Measurements from ENCODE around the gene TSEN15.
"Not testable (repeated sequence)": the region's sequence is repeated elsewhere in the genome, so short reads cannot be mapped to it uniquely, and the experiment has no call there.

The TSEN15 gene

GRCh38 chr1:184053881-184054280, 2.4 kb downstream of the TSEN15 start:
- DNase-seq (ENCODE audit: low read depth in 2 of 2), result no peak

DNA sequence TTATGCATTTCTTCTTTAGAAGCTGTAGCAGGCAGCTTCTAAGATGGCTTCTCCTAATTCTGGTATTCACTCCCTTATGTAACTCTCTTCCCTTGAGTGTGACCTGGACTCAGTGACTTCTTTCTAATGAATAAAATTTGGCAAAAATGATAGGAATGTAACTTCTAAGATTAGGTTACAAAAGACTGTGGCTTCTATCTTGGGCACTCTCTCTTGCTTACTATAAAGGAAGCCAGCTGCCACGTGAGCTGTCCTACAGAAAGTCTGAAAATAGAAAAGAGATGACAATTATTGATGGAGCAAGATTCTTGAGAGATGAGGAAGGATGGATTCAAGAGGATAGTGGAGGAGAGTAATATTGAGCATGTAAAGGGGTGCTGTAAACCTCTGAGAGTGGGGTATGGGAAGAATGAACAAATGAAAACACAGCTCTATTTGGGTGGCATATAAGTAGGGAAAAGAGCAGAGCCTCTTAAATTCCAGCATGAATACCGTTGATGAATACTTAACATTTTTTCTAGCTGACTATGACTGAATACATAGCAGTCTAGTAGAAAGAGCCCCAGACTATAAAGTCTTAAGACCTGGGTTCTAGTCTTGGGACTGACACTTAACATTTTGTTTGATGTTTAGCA, 5.5 kb downstream of the TSEN15 start:
- no peak for DNase-seq (ENCODE audit: low read depth in 2 of 2)

- DNase-seq (ENCODE audit: low read depth in 2 of 2), result no peak
These were observed 8.4 kb downstream of the TSEN15 start for GRCh38 chr1:184059887-184060286.

DNA sequence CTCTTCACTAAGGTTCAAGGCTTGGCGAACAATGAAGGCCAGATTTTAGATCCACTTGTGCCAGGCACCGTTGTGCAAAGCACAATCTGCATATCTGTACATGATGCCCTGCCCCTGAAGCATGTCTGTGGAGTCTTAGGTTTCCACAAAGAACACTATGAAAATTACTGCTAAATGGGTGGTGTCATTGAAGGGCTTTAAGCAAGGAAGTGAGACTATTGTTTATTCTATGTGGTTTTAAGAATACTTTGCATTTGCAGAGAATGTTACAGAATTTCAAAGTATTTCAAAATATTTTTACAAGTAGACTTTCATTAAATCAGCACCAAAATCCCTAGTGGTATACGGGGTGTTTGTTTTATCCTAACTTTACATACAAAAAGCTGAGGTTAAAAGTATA, 8.8 kb downstream of the TSEN15 start:
- DNase-seq (ENCODE audit: low read depth in 2 of 2), result no peak

GRCh38 chr1:184061396-184062003, 10.0 kb downstream of the TSEN15 start:
- no peak for DNase-seq (ENCODE audit: low read depth in 2 of 2)

DNA sequence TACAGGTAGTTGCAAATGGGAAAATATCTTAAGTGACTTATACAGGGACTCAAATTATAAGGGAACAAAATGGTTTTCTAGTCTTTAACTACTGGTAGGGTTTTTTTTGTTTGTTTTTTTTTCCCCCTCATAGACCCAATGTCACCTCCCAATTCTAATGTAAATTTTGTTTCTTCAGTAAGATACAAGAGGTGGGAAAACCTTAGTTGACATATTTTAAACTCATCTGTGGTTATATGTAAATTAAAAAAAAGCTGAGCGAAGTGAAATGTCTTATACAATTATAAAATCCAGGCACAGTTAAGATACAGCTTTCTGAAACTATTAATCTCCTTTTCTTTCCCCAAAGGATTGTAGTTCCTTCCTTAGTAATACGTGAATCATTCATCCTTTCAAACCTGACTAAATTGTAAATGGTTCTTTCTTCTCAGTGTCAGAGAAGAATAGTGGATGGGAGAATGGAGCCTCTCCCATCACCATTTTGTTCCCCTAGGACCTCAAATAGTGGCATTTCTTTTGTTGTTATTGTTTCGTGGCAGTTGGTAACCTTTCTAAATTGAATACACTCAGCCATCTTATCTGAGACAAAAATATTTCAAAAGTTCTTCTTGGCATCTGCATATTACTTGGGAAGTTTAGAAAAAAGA, 11.2 kb downstream of the TSEN15 start:
- DNase-seq (ENCODE audit: low read depth in 2 of 2), result no peak

- no peak for DNase-seq (ENCODE audit: low read depth in 2 of 2)
These were observed 14.0 kb downstream of the TSEN15 start for GRCh38 chr1:184065559-184065958.

DNA sequence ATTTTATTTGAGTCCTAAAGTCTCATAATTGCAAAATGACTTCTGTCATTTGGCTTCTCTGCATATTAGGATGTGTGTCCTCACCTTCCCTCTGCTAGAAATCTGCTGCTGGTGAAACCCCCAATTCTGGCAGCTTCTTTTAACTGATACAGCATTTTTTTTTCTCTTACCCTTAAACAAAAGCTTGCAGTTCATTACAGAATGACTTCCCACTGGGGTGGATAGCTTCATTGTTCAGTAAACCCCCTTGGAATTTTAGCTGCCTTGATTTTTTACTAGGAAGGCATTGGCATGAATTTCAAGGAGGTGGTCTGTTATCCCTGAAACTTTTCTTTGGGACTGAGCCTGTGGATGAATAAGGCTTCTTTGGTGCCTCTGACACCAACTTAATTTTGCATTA, 16.8 kb downstream of the TSEN15 start:
- no peak for DNase-seq (ENCODE audit: low read depth in 2 of 2)

- no peak for DNase-seq (ENCODE audit: low read depth in 2 of 2)
These were observed 18.1 kb downstream of the TSEN15 start for GRCh38 chr1:184069675-184070074.

- no peak for DNase-seq (ENCODE audit: low read depth in 2 of 2)
These were observed 20.8 kb downstream of the TSEN15 start for GRCh38 chr1:184072376-184072775.

GRCh38 chr1:184074383-184074782, 22.9 kb downstream of the TSEN15 start:
- DNase-seq (ENCODE audit: low read depth in 2 of 2), result no peak

DNA sequence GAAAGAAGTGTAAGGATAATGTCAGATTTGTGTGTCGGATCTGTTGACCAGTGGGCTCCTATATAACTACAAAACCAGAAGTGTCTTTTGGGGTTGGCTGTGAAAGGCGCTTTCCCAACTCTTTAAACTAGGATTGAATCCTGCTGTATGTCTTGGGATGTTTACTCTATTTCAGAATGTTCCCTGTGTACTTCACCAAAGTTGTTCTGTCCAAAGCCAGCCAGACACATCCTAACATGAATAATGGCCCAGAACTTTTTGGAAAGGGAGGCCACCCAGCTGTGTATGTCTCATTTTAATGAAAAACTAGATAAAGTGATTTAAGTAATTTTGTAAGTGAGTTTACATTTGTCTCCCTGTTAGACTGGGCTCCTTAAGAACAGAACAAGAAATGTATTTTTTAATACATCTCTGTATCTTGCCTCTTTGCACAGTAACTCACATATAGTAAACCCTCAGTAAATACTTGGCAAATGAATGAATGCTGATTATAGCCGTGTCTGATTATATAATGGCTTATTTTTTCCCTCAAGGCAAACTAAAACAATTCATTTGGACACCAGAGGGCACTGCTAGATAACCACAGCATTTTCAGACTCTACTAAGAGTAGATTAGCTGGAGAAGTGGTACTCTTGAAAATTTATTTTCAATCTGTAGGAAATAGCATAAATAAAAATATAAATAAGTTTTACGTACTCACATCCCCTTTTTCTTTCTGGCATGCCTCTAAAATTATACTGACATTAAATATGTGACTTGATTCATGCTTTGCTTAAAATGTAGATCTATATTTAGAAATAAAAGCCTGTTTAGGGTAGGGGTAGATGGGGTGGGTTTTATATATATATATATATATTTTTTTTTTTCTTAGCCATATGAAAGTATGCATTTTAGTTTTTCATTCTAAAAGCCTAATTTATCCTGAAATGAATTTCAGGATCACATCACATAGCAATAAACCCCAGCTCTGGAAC, 23.8 kb downstream of the TSEN15 start:
- DNase-seq (ENCODE audit: low read depth in 2 of 2), result no peak

GRCh38 chr1:184078564-184079249, 27.2 kb downstream of the TSEN15 start:
- DNase-seq (ENCODE audit: low read depth in 2 of 2), result no peak

GRCh38 chr1:184080309-184080708, 28.8 kb downstream of the TSEN15 start:
- DNase-seq (ENCODE audit: low read depth in 2 of 2), result no peak

DNA sequence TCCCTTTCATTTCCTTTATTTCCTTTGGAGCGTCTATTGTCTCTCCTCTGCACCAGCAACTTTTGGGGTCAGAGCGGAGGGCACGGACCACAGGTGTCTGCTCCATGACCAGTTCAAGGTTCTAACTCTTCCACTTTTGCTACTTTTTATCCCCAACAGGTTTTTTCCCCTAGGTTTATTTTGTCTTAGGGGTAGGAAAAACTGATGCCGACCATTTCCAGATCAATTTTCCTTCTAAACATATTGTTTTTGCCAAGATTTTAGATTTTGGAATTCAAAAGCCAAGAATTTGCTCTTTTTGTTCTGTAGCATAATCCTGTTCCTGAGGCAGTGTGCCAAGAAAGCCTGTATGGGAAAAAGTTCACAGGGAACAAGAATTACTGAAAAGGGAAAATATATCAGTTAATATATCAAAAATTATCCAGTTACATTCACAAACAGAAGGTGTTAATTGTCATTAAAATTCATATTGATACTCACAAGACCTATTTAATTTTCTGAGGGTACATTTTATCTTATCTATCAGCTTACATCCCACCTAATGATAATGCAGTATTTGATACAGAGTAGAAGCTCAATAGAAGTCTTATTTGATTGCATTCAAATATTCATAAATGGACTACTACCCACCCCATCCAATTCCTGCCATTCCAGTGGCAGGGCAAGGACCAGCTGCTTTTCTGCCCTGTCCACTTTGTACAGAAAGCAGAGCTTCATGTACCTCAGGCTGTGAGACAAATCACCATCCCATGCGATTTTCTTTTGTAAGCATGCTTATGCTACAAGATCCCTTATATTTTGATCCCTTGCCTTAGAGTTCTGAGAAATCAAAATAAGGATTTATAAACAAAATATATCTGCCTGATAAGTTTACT, 31.2 kb downstream of the TSEN15 start:
- no peak for DNase-seq (ENCODE audit: low read depth in 2 of 2)

DNA sequence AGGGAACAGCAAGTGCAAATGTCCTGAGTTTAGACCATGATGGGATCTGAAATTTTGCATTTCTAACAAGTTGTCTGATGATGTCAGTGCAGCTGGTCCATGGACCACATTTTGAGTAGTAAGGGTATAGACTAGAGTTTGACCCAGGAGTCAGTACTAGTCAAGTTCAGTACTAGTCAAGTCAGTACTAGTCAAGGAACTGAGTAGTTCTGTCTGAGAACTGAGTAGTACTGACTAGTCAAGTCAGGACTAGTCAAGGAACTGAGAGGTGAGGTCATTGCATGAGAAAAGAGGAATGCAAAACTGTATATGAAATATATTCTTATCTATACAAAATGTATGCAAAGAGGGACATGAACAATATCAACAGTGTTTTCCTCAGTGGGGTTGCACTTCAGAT, 34.1 kb downstream of the TSEN15 start:
- DNase-seq (ENCODE audit: low read depth in 2 of 2), result no peak

DNA sequence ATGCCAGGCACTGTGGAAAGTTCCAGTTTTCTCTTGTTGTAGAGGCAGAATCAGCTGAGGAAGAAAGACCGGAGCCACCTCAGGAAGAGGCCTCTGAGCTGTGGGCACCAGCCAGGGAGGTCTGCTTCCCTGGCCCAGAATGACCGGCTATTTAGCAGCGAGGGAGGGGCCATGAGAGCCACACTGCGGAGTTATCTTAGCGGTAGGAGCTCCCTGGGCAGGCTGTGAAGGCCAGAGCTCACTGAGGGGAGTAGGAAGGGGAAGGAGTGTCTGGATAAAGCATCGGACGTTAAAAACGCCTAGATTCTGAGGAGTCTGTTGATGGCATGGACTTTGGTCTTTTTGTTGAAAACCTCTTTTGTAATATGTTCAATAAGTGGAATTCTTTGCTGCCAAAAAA, 36.5 kb downstream of the TSEN15 start:
- DNase-seq (ENCODE audit: low read depth in 2 of 2), result no peak

- DNase-seq (ENCODE audit: low read depth in 2 of 2), result no peak
These were observed 41.5 kb downstream of the TSEN15 start for GRCh38 chr1:184093071-184093470.

DNA sequence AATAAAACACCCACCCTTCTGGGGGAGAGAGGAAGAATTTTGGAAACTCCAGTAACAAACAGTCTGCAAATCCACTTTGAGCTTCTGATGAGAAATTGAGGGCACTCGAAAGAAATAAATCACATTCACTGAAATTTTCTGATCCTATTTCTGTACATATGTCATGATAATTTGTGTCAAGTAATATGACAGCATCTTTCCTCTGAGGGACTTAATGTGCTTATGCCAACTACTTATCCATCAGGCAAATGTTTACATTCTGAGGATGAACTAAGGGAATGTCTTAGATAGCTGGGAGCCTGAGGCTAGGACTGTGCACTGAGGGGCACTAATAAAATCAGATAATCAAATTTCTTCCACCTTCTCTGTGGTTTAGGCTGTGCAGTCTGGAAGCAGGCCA, 44.5 kb downstream of the TSEN15 start:
- DNase-seq (ENCODE audit: low read depth in 2 of 2), result no peak

DNA sequence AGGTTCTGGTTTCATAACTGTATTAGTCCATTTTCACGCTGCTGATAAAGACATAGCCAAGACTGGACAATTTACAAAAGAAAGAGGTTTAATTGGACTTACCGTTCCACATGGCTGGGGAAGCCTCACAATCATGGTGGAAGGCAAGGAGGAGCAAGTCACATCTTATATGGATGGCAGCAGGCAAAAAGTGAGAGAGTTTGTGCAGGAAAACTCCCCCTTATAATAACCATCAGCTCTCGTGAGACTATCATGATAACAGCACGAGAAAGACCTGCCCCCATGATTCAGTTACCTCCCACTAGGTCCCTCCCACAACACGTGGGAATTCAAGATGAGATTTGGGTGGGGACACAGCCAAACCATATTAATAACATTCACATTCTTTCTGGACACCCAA, 45.0 kb downstream of the TSEN15 start:
- DNase-seq (ENCODE audit: low read depth in 2 of 2), result not testable (repeated sequence)

DNA sequence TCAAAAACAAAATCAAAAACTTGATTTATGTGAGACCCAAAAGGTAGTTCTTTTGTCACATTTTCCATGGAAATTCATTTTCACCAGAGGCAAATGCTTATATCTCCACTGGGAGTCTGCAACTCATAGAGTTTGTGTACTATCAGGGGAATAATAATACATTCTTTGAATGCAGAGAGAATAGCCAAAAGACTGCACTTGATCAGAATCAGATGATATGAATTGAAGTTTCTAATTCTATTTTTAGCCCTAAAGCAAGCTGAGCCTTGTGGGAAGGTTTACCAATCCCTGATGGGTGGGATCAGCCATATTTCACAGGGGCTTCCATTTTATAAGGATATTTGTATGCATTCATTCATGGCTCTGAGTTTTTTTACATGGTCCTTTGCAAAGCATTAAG, 49.6 kb downstream of the TSEN15 start:
- DNase-seq (ENCODE audit: low read depth in 2 of 2), result no peak

Data from activated CD4-positive, alpha-beta T cell treated with anti-CD3 and anti-CD28 coated beads for 24 hours (primary cell).